PC-3 (cell line): ENCODE data around the gene KRT7.

ENCODE experiments used
- CTCF ChIP-seq: fragments of 300-600 bp; sonication (generic); conservative IDR thresholded peaks from 2 replicates; pipeline ENCODE4 v1.5.1; 2017; ENCODE audit warnings: antibody characterized with exemption, low read depth, mild to moderate bottlenecking, low read length
- EZH2 ChIP-seq: fragments of 300-600 bp; sonication (generic); IDR thresholded peaks from one replicate; pipeline ENCODE4 v1.6.1; 2017; ENCODE audit warnings: antibody characterized with exemption, mild to moderate bottlenecking, low read length; ENCODE audit not compliant: unreplicated experiment

GRCh38 chr12:52216807-52217206, 16.2 kb upstream of the KRT7 start:
- TF ChIP-seq CTCF (no peak), EZH2 (no peak)
